Mesodermal cell (in vitro differentiated cells): ENCODE results near the gene TTLL1.

Experiments used
- H3K27ac ChIP-seq: 2 replicates; pipeline ENCODE4 v1.7.0; 2013; ENCODE audit warnings: mild to moderate bottlenecking, low read depth, low read length, moderate library complexity; ENCODE audit not compliant: severe bottlenecking
- H3K36me3 ChIP-seq: 2 replicates; pipeline ENCODE4 v1.7.1; 2013; ENCODE audit warnings: mild to moderate bottlenecking, low read length, moderate library complexity; ENCODE audit not compliant: control insufficient read depth, insufficient read depth
- H3K4me1 ChIP-seq: one replicate; pipeline ENCODE4 v1.7.1; 2013; ENCODE audit warnings: mild to moderate bottlenecking, low read length; ENCODE audit not compliant: insufficient read depth, control insufficient read depth, poor library complexity, severe bottlenecking
- H3K4me3 ChIP-seq: 2 replicates; pipeline ENCODE4 v1.7.0; 2013; ENCODE audit warnings: low read length, control low read depth, mild to moderate bottlenecking; ENCODE audit not compliant: insufficient read depth, poor library complexity, severe bottlenecking; ENCODE audit errors: extremely low read depth
- H3K9me3 ChIP-seq: 2 replicates; pipeline ENCODE4 v1.7.1; 2013; ENCODE audit warnings: mild to moderate bottlenecking, low read length, moderate library complexity; ENCODE audit not compliant: control insufficient read depth
- WGBS, 2 experiments: methylation state at CpG; one replicate each; pipeline ENCODE4 v1.1.5; 2013; ENCODE audit warnings: missing lambda C conversion rate in 2 of 2; ENCODE audit not compliant: insufficient coverage in 2 of 2; 5-methylcytosine and 5-hydroxymethylcytosine counted together

The TTLL1 gene

DNA sequence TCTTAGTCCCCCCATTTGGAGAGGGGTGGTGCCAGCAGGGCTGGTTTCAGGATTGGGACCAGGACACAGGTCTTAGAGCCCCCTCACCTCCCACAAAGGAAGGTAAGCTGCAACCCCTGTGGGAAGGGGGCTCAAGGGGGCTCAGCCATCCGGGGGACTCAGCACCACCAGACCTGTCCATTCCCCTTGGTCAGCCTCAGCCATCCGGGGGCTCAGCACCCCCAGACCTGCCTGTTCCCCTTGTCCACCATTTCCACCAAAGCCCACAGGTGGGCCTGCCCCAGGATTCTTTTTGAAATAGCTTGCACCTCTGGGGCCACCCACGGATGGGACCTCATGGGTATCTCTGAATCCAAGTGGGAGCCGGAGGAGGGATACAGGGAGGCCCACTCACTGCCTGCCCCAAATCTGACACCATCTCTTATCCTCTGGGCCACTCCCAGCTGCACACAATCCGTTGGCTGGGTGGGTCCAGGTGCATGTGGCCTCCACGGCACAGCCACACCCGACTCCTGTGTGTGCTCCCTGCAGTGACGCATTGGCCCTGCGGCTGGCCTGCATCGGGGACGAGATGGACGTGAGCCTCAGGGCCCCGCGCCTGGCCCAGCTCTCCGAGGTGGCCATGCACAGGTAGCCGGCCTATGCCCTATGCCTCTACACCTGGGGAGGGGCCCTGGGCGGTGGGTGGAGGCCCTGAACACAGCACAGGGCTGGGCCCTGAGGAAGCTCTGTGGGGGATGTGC, 38.1 kb upstream of the TTLL1 start:
- peak overlapping the region; percentile 45 for H3K27ac ChIP-seq
- no peak overlapping the region for H3K4me3 ChIP-seq
- WGBS, 2 experiments: 89 to 96% methylated on average over 15 to 16 of the region's 17 CpGs
- no peaks in the 10 kb centered on the region for H3K36me3 ChIP-seq
- peaks cover 18% of the 10 kb centered on the region for H3K4me1 ChIP-seq
- H3K9me3 ChIP-seq: no peaks in the 10 kb centered on the region

DNA sequence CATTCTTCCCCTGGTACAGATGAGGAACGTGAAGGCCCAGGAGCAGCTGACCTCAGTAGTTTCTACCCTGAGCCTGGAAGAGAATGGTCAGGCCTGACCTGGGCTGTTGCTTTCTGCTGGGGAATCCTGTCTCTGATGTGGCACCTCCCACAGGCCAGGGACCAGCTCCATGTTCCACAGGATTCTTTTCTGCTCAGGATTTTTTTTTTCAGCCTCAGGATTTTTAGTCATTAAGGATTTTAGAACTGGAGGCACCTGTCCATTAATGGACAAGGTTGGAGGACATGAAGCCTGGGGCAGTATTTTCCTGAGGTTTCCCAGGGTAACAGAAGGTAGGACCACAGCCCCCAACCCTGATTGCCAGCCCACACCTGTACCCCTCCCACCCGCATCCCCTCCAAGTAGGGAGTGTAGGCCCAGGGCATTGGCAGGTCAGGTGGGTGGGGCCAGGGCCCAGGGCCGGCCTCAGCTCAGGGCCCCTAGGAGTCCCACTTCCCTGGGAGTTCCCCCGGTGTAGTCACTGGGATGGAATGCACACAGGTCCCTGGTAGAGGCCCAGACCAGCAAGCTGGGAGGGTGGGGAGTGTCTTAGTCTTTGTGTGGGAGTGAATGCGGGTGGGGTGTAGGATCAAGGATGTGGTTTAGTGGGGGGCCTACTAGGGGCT, 37.4 kb upstream of the TTLL1 start:
- H3K9me3 ChIP-seq: no peaks in the 10 kb centered on the region
- H3K27ac ChIP-seq: peak overlapping the region; percentile 45
- no peaks in the 10 kb centered on the region for H3K36me3 ChIP-seq
- WGBS, 2 experiments: 50 to 72% methylated on average over 3 to 5 of the region's 5 CpGs
- H3K4me3 ChIP-seq: no peak overlapping the region
- H3K4me1 ChIP-seq: peaks cover 18% of the 10 kb centered on the region

GRCh38 chr22:43118953-43119458, 29.8 kb upstream of the TTLL1 start:
- no peaks in the 10 kb centered on the region for H3K9me3 ChIP-seq
- WGBS, 2 experiments: 87 to 93% methylated on average over 3 to 5 of the region's 7 CpGs
- H3K27ac ChIP-seq: no peak overlapping the region
- H3K36me3 ChIP-seq: no peaks in the 10 kb centered on the region
- H3K4me3 ChIP-seq: no peak overlapping the region
- no peaks in the 10 kb centered on the region for H3K4me1 ChIP-seq

DNA sequence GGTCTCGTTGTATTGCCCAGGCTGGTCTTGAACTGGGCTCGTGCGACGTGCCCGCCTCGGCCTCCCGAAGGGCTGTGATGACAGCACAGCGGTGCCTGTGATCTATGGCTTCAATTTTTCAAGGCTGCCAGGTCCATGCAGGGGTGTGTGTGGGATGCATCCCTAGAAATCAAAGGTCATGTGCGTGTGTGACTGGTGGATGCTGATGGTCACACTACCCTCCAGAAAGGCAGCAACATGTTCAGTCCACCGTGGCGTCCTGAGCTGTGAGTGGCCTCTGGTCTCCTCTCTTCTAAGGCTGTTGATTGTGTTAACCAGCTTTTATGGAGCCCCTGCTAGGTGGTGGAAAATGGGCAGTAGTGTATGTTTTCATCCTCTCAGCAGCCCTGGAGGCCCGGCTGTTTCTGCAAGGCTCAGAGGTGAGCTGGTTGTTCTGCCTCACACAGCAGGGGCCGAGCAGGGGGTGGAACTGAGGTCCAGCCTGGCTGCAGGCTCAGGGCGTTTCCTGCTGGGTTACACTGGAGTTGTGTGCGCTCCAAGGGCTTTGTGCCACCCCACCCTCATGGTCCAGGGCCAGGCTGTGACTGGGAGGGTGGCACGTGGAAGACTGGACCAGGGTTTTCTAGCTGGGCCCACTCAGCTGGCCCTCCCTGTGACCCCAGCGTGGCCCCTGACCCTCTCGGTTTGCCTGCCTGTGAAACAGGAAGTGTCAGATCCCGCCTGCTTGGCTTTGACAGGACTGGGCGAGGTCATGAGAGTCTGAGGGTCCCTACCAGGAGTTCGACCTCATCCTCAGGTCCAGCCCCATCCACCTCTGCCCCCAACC, 29.0 kb upstream of the TTLL1 start:
- peaks cover 4% of the 10 kb centered on the region for H3K4me1 ChIP-seq
- H3K27ac ChIP-seq: no peak overlapping the region
- H3K9me3 ChIP-seq: no peaks in the 10 kb centered on the region
- WGBS, 2 experiments: 80 to 83% methylated on average over 18 to 19 of the region's 21 CpGs
- H3K4me3 ChIP-seq: no peak overlapping the region
- H3K36me3 ChIP-seq: no peaks in the 10 kb centered on the region

GRCh38 chr22:43116932-43117331, 27.7 kb upstream of the TTLL1 start:
- Histone ChIP-seq H3K9me3 (no peaks in the 10 kb centered on the region), H3K36me3 (no peaks in the 10 kb centered on the region), H3K4me1 (peaks cover 4% of the 10 kb centered on the region), H3K4me3 (no peak overlapping the region), H3K27ac (no peak overlapping the region)
- WGBS, 2 experiments: 92 to 100% methylated on average over 6 of the region's 7 CpGs

DNA sequence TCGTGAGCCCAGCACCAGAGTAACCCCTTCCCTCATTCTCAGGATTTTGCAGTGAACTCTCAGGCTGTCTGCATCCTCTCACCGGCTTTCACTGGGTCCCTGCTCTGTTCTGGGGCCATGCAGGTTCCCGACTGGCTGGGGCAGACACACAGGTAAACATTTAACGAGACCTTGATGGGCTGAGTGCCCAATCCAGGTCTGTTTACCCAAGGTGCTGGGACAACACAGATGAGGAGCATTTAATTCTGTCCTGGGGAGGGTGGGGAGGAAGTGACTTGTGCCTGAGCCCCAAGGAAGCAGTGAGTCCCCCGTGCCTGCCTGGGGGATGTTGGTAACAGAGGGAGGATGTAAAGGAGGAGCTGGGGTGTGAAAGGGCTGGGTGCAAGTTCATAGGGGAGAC, 25.8 kb upstream of the TTLL1 start:
- Histone ChIP-seq H3K4me1 (peaks cover 10% of the 10 kb centered on the region), H3K27ac (no peak overlapping the region), H3K4me3 (no peak overlapping the region), H3K9me3 (no peaks in the 10 kb centered on the region), H3K36me3 (no peaks in the 10 kb centered on the region)
- WGBS, 2 experiments: 79 to 82% methylated on average over 4 to 5 of the region's 5 CpGs

DNA sequence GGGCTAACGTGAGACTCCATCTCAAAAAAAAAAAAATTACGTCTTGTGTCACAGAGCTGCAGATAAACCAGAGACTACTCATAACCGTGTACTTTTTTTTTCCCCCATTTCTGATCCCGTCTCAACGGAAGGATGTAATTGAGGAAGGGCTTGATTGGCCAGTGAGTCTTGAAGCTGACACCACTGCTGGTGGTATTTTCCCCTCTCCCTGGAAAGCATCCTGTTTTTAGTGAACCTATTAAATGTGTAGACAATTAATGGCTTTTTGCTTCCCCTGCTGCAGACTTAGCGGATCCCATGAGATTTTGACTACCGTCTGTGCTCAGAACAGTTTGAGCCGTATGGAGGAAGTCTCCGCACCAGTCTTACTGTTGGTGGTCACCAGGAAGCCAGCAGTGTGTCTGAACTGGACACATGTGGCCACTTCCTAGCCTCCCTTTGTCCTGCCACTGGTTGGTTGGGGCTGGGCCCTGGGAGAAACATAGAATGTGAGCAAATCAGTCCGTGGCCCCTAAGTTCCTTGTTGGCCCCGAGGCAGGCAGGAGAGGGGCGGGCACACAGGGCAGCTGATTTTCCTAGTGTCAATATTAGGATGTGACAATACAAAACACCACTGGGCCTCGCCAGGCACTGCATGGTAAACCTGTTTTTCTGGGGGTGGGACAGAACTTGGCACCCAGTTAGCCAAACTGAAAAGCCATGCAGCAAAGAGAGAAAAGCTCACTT, 24.5 kb upstream of the TTLL1 start:
- WGBS, 2 experiments: 85 to 93% methylated on average over 7 to 8 of the region's 13 CpGs
- Histone ChIP-seq H3K9me3 (no peaks in the 10 kb centered on the region), H3K4me1 (peaks cover 13% of the 10 kb centered on the region), H3K36me3 (no peaks in the 10 kb centered on the region), H3K27ac (no peak overlapping the region), H3K4me3 (no peak overlapping the region)

GRCh38 chr22:43110927-43111623, 21.9 kb upstream of the TTLL1 start:
- H3K9me3 ChIP-seq: no peaks in the 10 kb centered on the region

GRCh38 chr22:43110444-43110926, 21.3 kb upstream of the TTLL1 start, which contains the start of gene BIK:
BIK (plus strand) TSS chr22:43110750; CDS start chr22:43124023, 13,273 bp downstream.
- H3K9me3 ChIP-seq: no peaks in the 10 kb centered on the region
- peaks cover 13% of the 10 kb centered on the region for H3K4me1 ChIP-seq
- H3K4me3 ChIP-seq: peak within 1 kb of the TSS; percentile 53
- 0 to 1% methylated on average over 33 to 47 of the region's 49 CpGs for WGBS, 2 experiments
- no peaks in the 10 kb centered on the region for H3K36me3 ChIP-seq
- H3K27ac ChIP-seq: no peak within 1 kb of the TSS

More at GRCh38 chr22:43110927-43111623, 21.9 kb upstream of the TTLL1 start:
- peaks cover 13% of the 10 kb centered on the region for H3K4me1 ChIP-seq
- no peaks in the 10 kb centered on the region for H3K36me3 ChIP-seq
- 2 to 3% methylated on average over 55 to 85 of the region's 86 CpGs for WGBS, 2 experiments
- peak overlapping the region; percentile 53 for H3K4me3 ChIP-seq
- no peak overlapping the region for H3K27ac ChIP-seq
